GM21619 (cell line): Measurements from ENCODE around the gene EEPD1.
A peak's percentile ranks its signal among the peaks of the same experiment; 100 is the strongest.

Experiments
- ATAC-seq: cut with Tn5 transposase; IDR thresholded peaks from one replicate; pipeline ENCODE4 v1.9.1; 2021; ENCODE audit not compliant: unreplicated experiment

Gene EEPD1

GRCh38 chr7:36297364-36298009 is 144.4 kb downstream of the EEPD1 start:
- no peak for ATAC-seq

- ATAC-seq: no peak
Observed at GRCh38 chr7:36298106-36298505, 145.1 kb downstream of the EEPD1 start.

GRCh38 chr7:36299223-36299774 is 146.2 kb downstream of the EEPD1 start:
- no peak for ATAC-seq

GRCh38 chr7:36299823-36300341 is 146.8 kb downstream of the EEPD1 start:
- no peak for ATAC-seq

- ATAC-seq: no peak
Observed at GRCh38 chr7:36300696-36301350, 147.8 kb downstream of the EEPD1 start.

- ATAC-seq: no peak
Observed at GRCh38 chr7:36301914-36302771, 149.1 kb downstream of the EEPD1 start.

- no peak for ATAC-seq
Observed at GRCh38 chr7:36303202-36304098, 150.4 kb downstream of the EEPD1 start.

- no peak for ATAC-seq
Observed at GRCh38 chr7:36304099-36304425, 151.0 kb downstream of the EEPD1 start.

GRCh38 chr7:36305226-36305625 is 152.2 kb downstream of the EEPD1 start:
- no peak for ATAC-seq

GRCh38 chr7:36305648-36306047 is 152.6 kb downstream of the EEPD1 start:
- no peak for ATAC-seq

- ATAC-seq: no peak
Observed at GRCh38 chr7:36306222-36306621, 153.2 kb downstream of the EEPD1 start.

GRCh38 chr7:36306722-36307121 is 153.7 kb downstream of the EEPD1 start:
- ATAC-seq: no peak

- ATAC-seq: no peak
Observed at GRCh38 chr7:36308031-36308430, 155.0 kb downstream of the EEPD1 start.

GRCh38 chr7:36309301-36309700 is 156.2 kb downstream of the EEPD1 start:
- ATAC-seq: no peak

- no peak for ATAC-seq
Observed at GRCh38 chr7:36309716-36310115, 156.7 kb downstream of the EEPD1 start.

- ATAC-seq: no peak
Observed at GRCh38 chr7:36310897-36311296, 157.8 kb downstream of the EEPD1 start.

GRCh38 chr7:36311539-36311938 is 158.5 kb downstream of the EEPD1 start:
- ATAC-seq: no peak

GRCh38 chr7:36312064-36312914 is 159.2 kb downstream of the EEPD1 start:
- ATAC-seq: peak; percentile 61

- no peak for ATAC-seq
Observed at GRCh38 chr7:36312915-36313334, 159.9 kb downstream of the EEPD1 start.

- no peak for ATAC-seq
Observed at GRCh38 chr7:36313607-36314006, 160.6 kb downstream of the EEPD1 start.
